ENCODE measurements around the gene FOXE3. TPM values are rescaled to one million over a fixed set of nuclear protein-coding genes. Genes with fewer than 3 reads are reported as not detected.

The FOXE3 gene
- not detected in 2 replicates for total RNA-seq

DNA sequence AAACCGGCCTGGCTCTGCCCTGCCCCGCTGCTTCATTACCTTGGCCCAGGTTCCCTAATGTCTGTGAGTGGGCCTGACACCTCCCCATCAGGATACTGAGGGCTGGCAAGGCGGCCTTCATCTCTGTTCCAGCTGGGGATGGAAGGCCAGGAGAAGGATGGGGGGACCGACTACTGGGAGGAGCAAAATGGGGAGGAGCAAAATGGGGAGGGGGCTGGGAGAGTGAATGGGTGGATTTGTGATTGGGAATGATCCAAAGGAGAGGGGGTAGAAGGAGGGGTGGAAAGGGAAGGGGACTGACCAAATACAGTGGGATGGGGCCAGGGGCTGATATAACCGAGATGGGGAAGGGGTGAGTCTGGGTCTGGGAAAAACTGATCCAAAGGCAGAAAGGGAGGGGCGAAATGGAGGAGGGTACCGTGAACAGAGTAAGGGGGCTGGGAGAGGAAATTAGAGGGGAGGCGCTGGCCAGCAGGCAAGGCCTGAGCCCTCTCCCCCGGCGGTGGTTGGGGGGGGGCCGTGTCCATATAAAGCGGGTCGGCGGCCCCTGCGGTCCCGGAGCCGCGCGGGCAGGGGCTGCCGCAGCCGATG is at the start of gene FOXE3:
TSS of gene FOXE3 (plus strand) at position 558 of the 591 bp plus-strand sequence. CDS start at position 589, 31 bp downstream.

DNA sequence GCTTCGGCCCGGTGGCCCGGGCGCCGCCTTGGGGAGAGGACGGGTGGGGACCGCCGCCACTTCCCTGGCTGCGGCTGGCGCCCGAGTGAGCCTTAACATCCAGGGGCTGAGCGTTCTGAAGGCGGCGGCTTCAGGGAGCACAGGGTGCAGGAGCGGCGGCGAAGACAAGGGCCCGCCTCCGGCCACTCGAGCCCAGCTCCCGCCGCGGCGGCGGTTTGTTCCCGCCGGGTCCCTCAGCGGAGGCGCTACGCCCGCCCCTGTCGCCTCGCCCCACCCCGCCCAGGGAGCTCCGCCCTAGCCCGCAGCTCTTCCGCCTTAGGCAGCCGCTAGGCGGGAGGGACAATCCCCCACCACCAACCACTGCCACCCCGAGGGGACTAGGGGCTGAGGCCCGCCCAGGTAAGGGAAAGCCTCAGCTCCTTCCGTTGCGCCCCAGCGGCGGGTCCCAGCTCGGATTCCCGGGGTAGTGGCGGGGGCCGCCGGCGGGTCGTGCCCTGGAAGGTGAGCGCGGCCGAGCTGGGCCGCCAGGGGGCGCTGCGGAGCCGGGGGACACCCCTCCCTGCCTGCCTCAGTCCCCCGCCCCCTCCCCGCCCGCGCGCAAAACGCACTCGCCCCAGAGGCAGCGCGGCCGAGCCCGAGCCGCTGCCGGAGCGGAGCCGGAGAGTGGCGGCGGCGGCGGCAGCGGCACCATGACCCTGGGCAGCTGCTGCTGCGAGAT is 21.5 kb downstream of the FOXE3 start, which contains the start of gene FOXD2:
TSS of gene FOXD2 (plus strand) at position 598 of the 718 bp plus-strand sequence. CDS start at position 690, 92 bp downstream.

Other genes with a start within 250 kb of the FOXE3 start
- not detected in 2 replicates for gene PDZK1IP1, start 226.2 kb upstream of the FOXE3 start, total RNA-seq
- gene TAL1, start 184.1 kb upstream of the FOXE3 start, total RNA-seq, result not detected in 2 replicates
- 9.6 and 23.1 TPM in 2 replicates for gene STIL, start 102.1 kb upstream of the FOXE3 start, total RNA-seq
- gene CMPK1, start 82.5 kb upstream of the FOXE3 start, total RNA-seq, result 66.5 and 75.1 TPM in 2 replicates
- gene FOXD2, start 21.8 kb downstream of the FOXE3 start, total RNA-seq, result under 0.01 and 0.20 TPM in 2 replicates

Data from subcutaneous preadipocyte (primary cell).